GM21723 (cell line): Measurements from ENCODE around the gene SEC63.
"Not testable (repeated sequence)": the region's sequence is repeated elsewhere in the genome, so short reads cannot be mapped to it uniquely, and the experiment has no call there.

ENCODE experiments used
- ATAC-seq: cut with Tn5 transposase; IDR thresholded peaks from one replicate; pipeline ENCODE4 v1.9.1; 2021; ENCODE audit warnings: mild to moderate bottlenecking, moderate library complexity; ENCODE audit not compliant: unreplicated experiment

SEC63 gene

DNA sequence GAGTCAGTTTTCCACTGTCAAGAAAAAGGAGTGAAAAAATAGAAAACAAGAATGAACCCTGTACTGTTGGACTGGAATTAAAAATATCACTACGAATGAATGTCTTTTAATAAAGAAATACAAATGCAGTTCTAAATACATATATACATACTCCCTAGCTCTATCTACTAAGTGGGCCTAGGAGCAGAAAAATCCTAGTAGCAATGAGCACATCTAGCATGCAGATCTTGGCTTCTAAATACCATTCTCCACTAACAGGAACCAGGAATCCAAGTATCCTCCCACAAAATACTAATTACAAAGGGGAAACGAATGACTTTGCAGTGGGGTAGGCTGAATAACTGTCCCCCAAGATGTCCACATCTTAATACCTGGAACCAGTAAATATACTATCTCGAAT, 25.4 kb downstream of the SEC63 start:
- no peak for ATAC-seq

- no peak for ATAC-seq
Measured at GRCh38 chr6:107931894-107932293, 26.1 kb downstream of the SEC63 start.

- no peak for ATAC-seq
Measured at GRCh38 chr6:107928984-107929383, 29.0 kb downstream of the SEC63 start.

- ATAC-seq, result not testable (repeated sequence)
Measured at GRCh38 chr6:107926697-107927544, 31.1 kb downstream of the SEC63 start.

DNA sequence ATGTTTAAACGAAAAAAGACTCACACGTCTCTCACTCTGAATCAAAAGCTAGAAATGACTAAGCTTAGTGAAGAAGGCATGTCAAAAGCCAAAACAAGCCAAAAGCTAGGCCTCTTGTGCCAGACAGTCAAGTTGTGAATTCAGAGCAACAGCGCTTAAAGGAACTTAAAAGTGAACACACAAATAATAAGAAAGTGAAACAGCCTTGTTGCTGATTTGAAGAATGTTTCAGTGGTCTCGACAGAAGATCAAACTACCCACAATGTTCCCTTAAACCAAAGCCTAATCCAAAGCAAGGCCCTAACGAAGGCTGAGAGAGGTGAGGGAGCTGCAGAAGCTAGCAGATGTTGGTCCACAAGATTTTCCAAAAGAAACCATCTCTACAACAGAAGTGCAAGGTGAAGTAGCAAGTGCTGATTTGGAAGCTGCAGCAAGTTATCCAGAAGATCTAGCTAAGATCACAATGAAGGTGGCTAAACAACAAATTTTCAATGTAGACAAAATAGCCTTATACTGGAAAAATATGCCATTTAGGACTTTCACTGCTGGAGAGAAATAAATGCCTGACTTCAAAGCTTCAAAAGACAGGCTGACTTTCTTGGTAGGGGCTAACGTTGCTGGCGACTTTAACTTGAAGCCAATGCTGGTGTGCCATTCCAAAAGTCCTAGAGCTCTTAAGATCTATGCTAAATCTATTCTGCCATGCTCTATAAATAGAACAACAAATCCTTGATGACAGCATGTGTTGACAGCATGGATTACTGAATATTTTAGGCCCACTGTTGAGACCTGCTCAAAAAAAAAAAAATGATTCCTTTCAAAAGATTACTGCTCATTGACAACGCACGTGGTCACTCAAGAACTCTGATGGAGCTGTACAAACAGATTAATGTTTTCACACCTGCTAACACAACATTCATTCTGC, 40.3 kb downstream of the SEC63 start:
- ATAC-seq, result no peak

- ATAC-seq, result not testable (repeated sequence)
Measured at GRCh38 chr6:107916961-107917360, 41.0 kb downstream of the SEC63 start.

- no peak for ATAC-seq
Measured at GRCh38 chr6:107911692-107912091, 46.3 kb downstream of the SEC63 start.

GRCh38 chr6:107894809-107895396, 63.1 kb downstream of the SEC63 start:
- no peak for ATAC-seq

GRCh38 chr6:107890431-107890830, 67.6 kb downstream of the SEC63 start:
- not testable (repeated sequence) for ATAC-seq

- ATAC-seq, result not testable (repeated sequence)
Measured at GRCh38 chr6:107885950-107886349, 72.1 kb downstream of the SEC63 start.

DNA sequence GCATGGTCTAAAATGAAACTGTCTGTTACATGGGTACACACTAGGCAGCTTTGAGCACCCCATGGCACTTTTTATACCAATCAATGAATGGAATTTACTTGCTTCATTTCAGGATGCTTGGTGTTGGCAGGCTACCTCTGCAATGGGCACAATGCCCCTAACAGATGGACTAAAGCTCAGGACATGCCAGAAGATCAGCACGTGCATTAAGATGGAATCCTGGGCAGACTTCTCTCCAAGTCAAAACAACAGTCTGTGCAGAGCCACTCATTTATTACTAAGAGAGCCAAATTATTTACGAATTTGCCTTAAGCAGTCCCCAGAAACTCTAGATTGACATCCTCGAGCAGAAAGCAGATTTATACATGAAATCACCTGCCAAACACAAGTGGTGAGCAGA, 78.1 kb downstream of the SEC63 start:
- ATAC-seq, result no peak

- ATAC-seq, result no peak
Measured at GRCh38 chr6:107877968-107878367, 80.0 kb downstream of the SEC63 start.

DNA sequence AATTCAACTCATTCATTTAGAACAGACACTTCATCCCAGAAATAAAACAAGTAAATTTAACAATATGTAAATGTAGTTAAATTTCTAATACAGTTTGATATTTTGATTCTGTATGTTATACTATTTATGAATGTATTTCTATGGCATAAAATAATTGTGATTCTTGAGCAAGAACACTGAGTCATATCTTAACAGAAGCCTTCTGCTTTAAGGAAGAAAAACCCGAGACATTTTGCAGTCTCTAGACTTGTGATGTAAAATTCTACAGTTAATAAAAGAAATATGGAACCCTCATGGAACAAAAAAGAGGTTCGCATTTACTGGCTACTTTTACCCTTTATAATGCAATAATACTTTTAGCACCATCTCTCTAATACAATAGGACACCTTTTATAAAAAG, 86.0 kb downstream of the SEC63 start:
- no peak for ATAC-seq

DNA sequence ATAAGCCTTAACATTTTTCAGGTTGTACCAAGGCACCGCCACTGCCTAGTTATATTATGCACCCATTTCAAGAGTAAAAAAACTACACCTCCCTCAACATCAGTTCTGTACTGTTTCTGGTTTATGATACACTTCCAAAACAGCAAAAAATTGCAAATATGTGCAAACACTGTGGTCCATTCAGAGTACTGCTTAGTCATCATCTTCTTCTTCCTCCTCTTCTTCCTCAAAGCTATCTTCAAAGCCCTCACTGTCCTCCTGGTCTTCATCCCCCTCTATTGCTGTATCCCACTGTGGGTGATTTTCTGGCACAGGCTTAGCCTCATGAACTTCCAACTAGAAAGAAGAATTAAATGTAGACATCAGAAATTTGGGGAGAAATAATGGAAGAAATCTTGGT, 86.5 kb downstream of the SEC63 start:
- ATAC-seq, result not testable (repeated sequence)

- no peak for ATAC-seq
Measured at GRCh38 chr6:107871016-107871415, 87.0 kb downstream of the SEC63 start.

GRCh38 chr6:107870381-107870780, 87.6 kb downstream of the SEC63 start:
- no peak for ATAC-seq

DNA sequence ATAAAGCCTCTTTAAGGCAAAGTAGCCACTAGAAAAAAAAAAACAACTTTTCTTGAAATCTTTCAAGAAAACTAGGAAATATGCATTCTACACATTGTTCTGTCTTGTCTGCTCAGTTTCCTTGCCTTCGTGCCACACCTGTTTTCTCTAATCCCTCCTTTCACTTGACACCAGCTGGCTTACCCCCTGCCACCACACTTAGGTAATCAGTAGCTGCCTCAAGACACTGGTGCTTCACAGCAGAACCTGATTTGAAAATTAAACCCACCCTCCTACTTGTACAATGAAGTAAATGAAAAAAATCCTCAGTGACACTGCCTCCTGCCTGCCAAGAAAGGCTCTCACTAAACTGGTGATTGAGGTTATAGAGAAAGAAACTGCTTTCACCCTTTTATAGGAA, 88.1 kb downstream of the SEC63 start:
- ATAC-seq, result no peak

- ATAC-seq, result no peak
Measured at GRCh38 chr6:107868867-107869611, 89.0 kb downstream of the SEC63 start.

DNA sequence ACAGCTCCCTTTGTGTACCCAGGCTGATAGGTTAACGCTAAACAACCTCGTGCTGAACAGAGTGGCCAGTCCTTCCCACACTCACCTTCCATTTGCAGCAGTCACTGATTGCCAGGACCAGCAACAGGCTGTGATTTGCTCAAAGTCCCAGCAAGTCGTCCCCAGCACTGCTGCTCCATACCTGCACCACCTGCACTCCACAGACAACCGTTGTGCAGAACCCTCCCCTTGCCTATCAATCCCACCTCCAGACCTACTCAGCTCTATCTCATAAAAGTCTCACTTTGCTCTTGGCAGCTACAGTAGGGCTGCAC, 90.7 kb downstream of the SEC63 start:
- ATAC-seq, result no peak

- no peak for ATAC-seq
Measured at GRCh38 chr6:107866606-107867301, 91.3 kb downstream of the SEC63 start.
